GM12878 (cell line): Measurements from ENCODE around the gene MEIG1. TPM values are rescaled to one million over a fixed set of nuclear protein-coding genes. Genes with fewer than 3 reads are reported as not detected.

ENCODE experiments used
- ATAC-seq: fragments of 200-7000 bp; cut with Tn5 transposase; 3 replicates; pipeline ENCODE4 v1.9.1; 2020; ENCODE audit warnings: mild to moderate bottlenecking, moderate library complexity
- BruUV-seq: library from RNA; stranded (reverse); fragments of 400-500 nt; replicated peaks from 2 replicates; lab custom pipeline; 2021; lab: Mats Ljungman, UMichigan
- CTCF ChIA-PET: fragments of 300-600 bp; sonication (Branson Sonifier 250); formaldehyde crosslinking; extraction: SDS; loops from one replicate; lab custom pipeline; 2021; ENCODE audit warnings: inconsistent platforms; lab: Yijun Ruan, JAX
- POLR2A ChIA-PET: fragments of 350-600 bp; formaldehyde crosslinking; extraction: SDS; loops from one replicate; lab custom pipeline; 2021; ENCODE audit warnings: inconsistent platforms; lab: Charles Lee
- RAD21 ChIA-PET: fragments of 300-600 bp; sonication (Branson Sonifier 250); formaldehyde crosslinking; loops from one replicate; lab custom pipeline; 2023; ENCODE audit warnings: antibody characterized with exemption; ENCODE audit not compliant: unreplicated experiment; lab: Charles Lee
- SMC1A ChIA-PET: fragments of 300-600 bp; sonication (Branson Sonifier 250); formaldehyde crosslinking; loops from one replicate; lab custom pipeline; 2023; ENCODE audit not compliant: unreplicated experiment, uncharacterized antibody; lab: Charles Lee
- DNase-seq: peaks from one replicate; pipeline ENCODE4 v3.0.0-alpha.2; 2011; ENCODE audit warnings: low read depth, low spot score
- FAIRE-seq: peaks from 3 replicates; lab custom pipeline; 2011; peaks lifted over from hg19 to GRCh38; lab: Jason Lieb, UNC
- H2AFZ ChIP-seq: 2 replicates; pipeline ENCODE4 v1.6.0; 2011; ENCODE audit warnings: low read depth, low read length, control low read depth; ENCODE audit not compliant: control insufficient read depth
- H3K27ac ChIP-seq: 2 replicates; pipeline ENCODE4 v1.5.1; 2011; ENCODE audit warnings: control low read depth; ENCODE audit not compliant: control insufficient read depth, insufficient read depth
- H3K27me3 ChIP-seq, 2 experiments: replicated peaks in 1 of 2; 2 replicates each; pipeline versions ENCODE4 v1.6.0 to v1.6.1; 2011; ENCODE audit warnings: low read length in 1 of 2; ENCODE audit not compliant: control insufficient read depth in 2 of 2, insufficient read depth in 2 of 2
- H3K36me3 ChIP-seq, 2 experiments: 2 replicates each; pipeline ENCODE4 v1.5.1; 2011; ENCODE audit warnings: low read length in 1 of 2; ENCODE audit not compliant: control insufficient read depth in 2 of 2, insufficient read depth in 2 of 2
- H3K4me1 ChIP-seq: 2 replicates; pipeline ENCODE4 v1.6.1; 2011; ENCODE audit warnings: mild to moderate bottlenecking, low read length, moderate library complexity, mixed read lengths; ENCODE audit not compliant: control insufficient read depth, insufficient read depth
- H3K4me2 ChIP-seq: 2 replicates; pipeline ENCODE4 v1.6.0; 2011; ENCODE audit warnings: control low read depth; ENCODE audit not compliant: control insufficient read depth, insufficient read depth
- H3K4me3 ChIP-seq: fragments of 200-600 bp; sonication (generic); 2 replicates; pipeline ENCODE4 v1.5.1; 2016
- H3K79me2 ChIP-seq: 2 replicates; pipeline ENCODE4 v1.6.0; 2011; ENCODE audit warnings: low read length; ENCODE audit not compliant: control insufficient read depth, insufficient read depth
- H3K9ac ChIP-seq: 2 replicates; pipeline ENCODE4 v1.8.0; 2011; ENCODE audit warnings: low read length, control low read depth, mixed read lengths; ENCODE audit not compliant: control insufficient read depth, insufficient read depth
- H3K9me3 ChIP-seq: replicated peaks from 3 replicates; pipeline ENCODE4 v1.5.1; 2011; ENCODE audit warnings: mild to moderate bottlenecking, low read length; ENCODE audit not compliant: control insufficient read depth, insufficient read depth
- H4K20me1 ChIP-seq: 2 replicates; pipeline ENCODE4 v1.6.0; 2011; ENCODE audit not compliant: control insufficient read depth, insufficient read depth
- CREB1 ChIP-seq: IDR thresholded peaks from 2 replicates; pipeline ENCODE4 v1.6.1; 2012; ENCODE audit warnings: low read depth, mild to moderate bottlenecking, inconsistent platforms
- GABPA ChIP-seq: IDR thresholded peaks from 2 replicates; pipeline ENCODE4 v1.6.1; 2014; ENCODE audit warnings: antibody characterized with exemption, low read depth, mild to moderate bottlenecking, inconsistent platforms
- JUNB ChIP-seq: IDR thresholded peaks from 2 replicates; pipeline ENCODE4 v1.6.1; 2016; ENCODE audit warnings: antibody characterized with exemption, mild to moderate bottlenecking
- ZNF217 ChIP-seq: fragments of 450-650 bp; IDR thresholded peaks from 2 replicates; pipeline ENCODE4 v1.6.1; 2017; ENCODE audit warnings: antibody characterized with exemption, mild to moderate bottlenecking
- ZZZ3 ChIP-seq: IDR thresholded peaks from 2 replicates; pipeline ENCODE4 v1.6.1; 2011; ENCODE audit warnings: low read depth; ENCODE audit not compliant: control insufficient read depth, insufficient read length
- WGBS: methylation state at CpG from one replicate; pipeline ENCODE4 v1.1.6; 2016; ENCODE audit warnings: low lambda C conversion rate; ENCODE audit not compliant: insufficient replicate concordance, insufficient coverage; ENCODE audit errors: missing lambda C conversion rate; 5-methylcytosine and 5-hydroxymethylcytosine counted together
- in situ Hi-C: fragments of 300-500 bp; cut with MboI; formaldehyde crosslinking; loops from 9 replicates; pipeline ENCODE4 v1.14.3; 2018; ENCODE audit warnings: mixed read lengths
- intact Hi-C: fragments of 100-400 bp; cut with micrococcal nuclease; formaldehyde crosslinking; loops from one replicate; pipeline ENCODE4 v1.14.2; 2022; ENCODE audit not compliant: unreplicated experiment
- polyA plus RNA-seq, 11 experiments: library from polyadenylated mRNA; depleted of rRNA in 4 of 11; unstranded in 6 of 11; stranded (reverse) in 5 of 11; fragments of >200 nt; fragmentation: Nextera tagmentation in 4 of 11; fragmentation: Illumina TruSeq in 1 of 11; extraction: Ambion mirVana in 4 of 11; extraction: Trizol in 1 of 11; gene quantifications; 1 replicate in 1 of 11; 2 replicates in 10 of 11; pipeline versions ENCODE4 v1.2.1 to v1.2.3, GENCODE V29; 2011 to 2016; ENCODE audit warnings: inconsistent platforms in 2 of 11, missing spikeins in 2 of 11, low read depth in 1 of 11
- total RNA-seq, 4 experiments: library from RNA; depleted of rRNA in 3 of 4; stranded (reverse); fragments of >200 nt in 3 of 4; fragmentation: Illumina TruSeq in 1 of 4; extraction: Trizol in 1 of 4; gene quantifications; 2 replicates each; pipeline versions ENCODE4 v1.2.1 to v1.2.3, GENCODE V29; 2013 to 2021
- TF ChIP-seq, protein P1 (sequence below): fragments of 450-650 bp; formaldehyde crosslinking; IDR thresholded peaks from 2 replicates; pipeline ENCODE4 v1.4.0; 2022; ENCODE audit warnings: mild to moderate bottlenecking, moderate library complexity
- TF ChIP-seq, protein P2 (sequence below): fragments of 450-650 bp; IDR thresholded peaks from 2 replicates; pipeline ENCODE4 v1.6.1; 2017; ENCODE audit warnings: mild to moderate bottlenecking, low read depth, inconsistent platforms; ENCODE audit not compliant: poor library complexity, severe bottlenecking
- TF ChIP-seq, protein P3 (sequence below): fragments of 450-650 bp; IDR thresholded peaks from 2 replicates; pipeline ENCODE4 v1.6.1; 2017; ENCODE audit warnings: antibody characterized with exemption, mild to moderate bottlenecking, moderate library complexity

Gene MEIG1
- total and polyA plus RNA-seq, 10 of the 15 experiments (the other 5 are each of a cell fraction or from before 2014, with no cell fraction given) = 0.13 to 1.9 (median 0.80) TPM; not detected in 2

DNA sequence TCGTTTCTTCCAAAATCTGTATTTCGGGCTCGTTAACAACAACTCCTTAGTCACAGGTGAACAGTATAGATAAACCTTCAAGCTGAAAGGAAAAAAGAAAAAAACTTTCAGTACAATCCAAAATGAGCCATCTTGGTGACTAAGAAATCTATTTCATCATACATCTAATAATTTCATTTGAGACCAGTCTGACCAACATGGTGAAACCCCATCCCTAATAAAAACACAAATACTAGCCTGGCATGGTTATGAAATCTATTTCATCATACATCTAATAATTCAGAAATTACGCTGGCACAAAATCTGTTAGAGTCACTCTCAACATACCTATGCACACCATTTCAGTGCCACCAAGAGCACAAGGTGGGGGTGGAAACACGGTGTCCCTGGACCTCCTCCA, 14.1 kb upstream of the MEIG1 start:
- in situ Hi-C loops = no loop called here
- SMC1A ChIA-PET = interaction anchor here (1.0 kb wide), 1 partner anchor 408 kb away, joined by 3 read pairs; no protein-coding TSS in a partner anchor
- peaks cover 6 to 31% of the 10 kb centered on the region in 2 experiments for H3K36me3 ChIP-seq
- no peak overlapping the region for H3K27ac ChIP-seq
- H2AFZ ChIP-seq = no peak overlapping the region
- WGBS = 99% methylated on average over 5 of the region's 5 CpGs
- RAD21 ChIA-PET = no interaction called here
- POLR2A ChIA-PET = interaction anchor here (0.7 kb wide), 2 partner anchors 192 to 436 kb away, joined by 3 to 4 read pairs; no protein-coding TSS in a partner anchor
- H3K27me3 ChIP-seq = no peaks in the 10 kb centered on the region
- intact Hi-C loops = no loop called here
- no TSS peak for BruUV-seq
- DNase-seq = no peak
- no peak overlapping the region for H3K4me2 ChIP-seq
- H3K79me2 ChIP-seq = peaks cover 22% of the 10 kb centered on the region
- H4K20me1 ChIP-seq = 0 out of 2 replicates have a peak, but pooled peaks cover 4% of the 10 kb centered on the region
- CTCF ChIA-PET = no interaction called here
- no peak for ATAC-seq
- H3K9ac ChIP-seq = no peak overlapping the region
- TF ChIP-seq, protein P1, sequence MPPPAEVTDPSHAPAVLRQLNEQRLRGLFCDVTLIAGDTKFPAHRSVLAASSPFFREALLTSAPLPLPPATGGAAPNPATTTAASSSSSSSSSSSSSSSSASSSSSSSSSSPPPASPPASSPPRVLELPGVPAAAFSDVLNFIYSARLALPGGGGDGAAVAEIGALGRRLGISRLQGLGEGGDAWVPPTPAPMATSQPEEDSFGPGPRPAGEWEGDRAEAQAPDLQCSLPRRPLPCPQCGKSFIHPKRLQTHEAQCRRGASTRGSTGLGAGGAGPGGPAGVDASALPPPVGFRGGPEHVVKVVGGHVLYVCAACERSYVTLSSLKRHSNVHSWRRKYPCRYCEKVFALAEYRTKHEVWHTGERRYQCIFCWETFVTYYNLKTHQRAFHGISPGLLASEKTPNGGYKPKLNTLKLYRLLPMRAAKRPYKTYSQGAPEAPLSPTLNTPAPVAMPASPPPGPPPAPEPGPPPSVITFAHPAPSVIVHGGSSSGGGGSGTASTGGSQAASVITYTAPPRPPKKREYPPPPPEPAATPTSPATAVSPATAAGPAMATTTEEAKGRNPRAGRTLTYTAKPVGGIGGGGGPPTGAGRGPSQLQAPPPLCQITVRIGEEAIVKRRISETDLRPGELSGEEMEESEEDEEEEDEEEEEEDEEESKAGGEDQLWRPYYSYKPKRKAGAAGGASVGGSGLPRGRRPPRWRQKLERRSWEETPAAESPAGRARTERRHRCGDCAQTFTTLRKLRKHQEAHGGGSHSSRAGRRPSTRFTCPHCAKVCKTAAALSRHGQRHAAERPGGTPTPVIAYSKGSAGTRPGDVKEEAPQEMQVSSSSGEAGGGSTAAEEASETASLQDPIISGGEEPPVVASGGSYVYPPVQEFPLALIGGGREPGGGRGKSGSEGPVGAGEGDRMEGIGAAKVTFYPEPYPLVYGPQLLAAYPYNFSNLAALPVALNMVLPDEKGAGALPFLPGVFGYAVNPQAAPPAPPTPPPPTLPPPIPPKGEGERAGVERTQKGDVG (CRISPR knock-in tag) = no peak
- TF ChIP-seq, protein P2, sequence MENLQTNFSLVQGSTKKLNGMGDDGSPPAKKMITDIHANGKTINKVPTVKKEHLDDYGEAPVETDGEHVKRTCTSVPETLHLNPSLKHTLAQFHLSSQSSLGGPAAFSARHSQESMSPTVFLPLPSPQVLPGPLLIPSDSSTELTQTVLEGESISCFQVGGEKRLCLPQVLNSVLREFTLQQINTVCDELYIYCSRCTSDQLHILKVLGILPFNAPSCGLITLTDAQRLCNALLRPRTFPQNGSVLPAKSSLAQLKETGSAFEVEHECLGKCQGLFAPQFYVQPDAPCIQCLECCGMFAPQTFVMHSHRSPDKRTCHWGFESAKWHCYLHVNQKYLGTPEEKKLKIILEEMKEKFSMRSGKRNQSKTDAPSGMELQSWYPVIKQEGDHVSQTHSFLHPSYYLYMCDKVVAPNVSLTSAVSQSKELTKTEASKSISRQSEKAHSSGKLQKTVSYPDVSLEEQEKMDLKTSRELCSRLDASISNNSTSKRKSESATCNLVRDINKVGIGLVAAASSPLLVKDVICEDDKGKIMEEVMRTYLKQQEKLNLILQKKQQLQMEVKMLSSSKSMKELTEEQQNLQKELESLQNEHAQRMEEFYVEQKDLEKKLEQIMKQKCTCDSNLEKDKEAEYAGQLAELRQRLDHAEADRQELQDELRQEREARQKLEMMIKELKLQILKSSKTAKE = no peak
- TF ChIP-seq JUNB (no peak), GABPA (no peak), ZNF217 (no peak), ZZZ3 (no peak), CREB1 (no peak)
- TF ChIP-seq, protein P3, sequence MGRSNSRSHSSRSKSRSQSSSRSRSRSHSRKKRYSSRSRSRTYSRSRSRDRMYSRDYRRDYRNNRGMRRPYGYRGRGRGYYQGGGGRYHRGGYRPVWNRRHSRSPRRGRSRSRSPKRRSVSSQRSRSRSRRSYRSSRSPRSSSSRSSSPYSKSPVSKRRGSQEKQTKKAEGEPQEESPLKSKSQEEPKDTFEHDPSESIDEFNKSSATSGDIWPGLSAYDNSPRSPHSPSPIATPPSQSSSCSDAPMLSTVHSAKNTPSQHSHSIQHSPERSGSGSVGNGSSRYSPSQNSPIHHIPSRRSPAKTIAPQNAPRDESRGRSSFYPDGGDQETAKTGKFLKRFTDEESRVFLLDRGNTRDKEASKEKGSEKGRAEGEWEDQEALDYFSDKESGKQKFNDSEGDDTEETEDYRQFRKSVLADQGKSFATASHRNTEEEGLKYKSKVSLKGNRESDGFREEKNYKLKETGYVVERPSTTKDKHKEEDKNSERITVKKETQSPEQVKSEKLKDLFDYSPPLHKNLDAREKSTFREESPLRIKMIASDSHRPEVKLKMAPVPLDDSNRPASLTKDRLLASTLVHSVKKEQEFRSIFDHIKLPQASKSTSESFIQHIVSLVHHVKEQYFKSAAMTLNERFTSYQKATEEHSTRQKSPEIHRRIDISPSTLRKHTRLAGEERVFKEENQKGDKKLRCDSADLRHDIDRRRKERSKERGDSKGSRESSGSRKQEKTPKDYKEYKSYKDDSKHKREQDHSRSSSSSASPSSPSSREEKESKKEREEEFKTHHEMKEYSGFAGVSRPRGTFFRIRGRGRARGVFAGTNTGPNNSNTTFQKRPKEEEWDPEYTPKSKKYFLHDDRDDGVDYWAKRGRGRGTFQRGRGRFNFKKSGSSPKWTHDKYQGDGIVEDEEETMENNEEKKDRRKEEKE = no peak
- no peaks in the 10 kb centered on the region for H3K9me3 ChIP-seq
- peaks cover 14% of the 10 kb centered on the region; the same call in 1 of the 2 replicates for H3K4me1 ChIP-seq
- no peak overlapping the region for H3K4me3 ChIP-seq
- no peak for FAIRE-seq
